Left ventricle myocardium inferior (tissue), 1 donor: ENCODE measurements around the gene CNTN4. TPM values are rescaled to one million over a fixed set of nuclear protein-coding genes. Genes with fewer than 3 reads are reported as not detected.

Source experiments
- DNase-seq: peaks from one replicate; pipeline ENCODE4 v3.0.0-alpha.2; 2020
- H3K27ac ChIP-seq: fragments of 200-600 bp; replicated peaks from 2 replicates; pipeline ENCODE4 v1.8.0; 2021
- H3K27me3 ChIP-seq: fragments of 200-600 bp; 2 replicates; pipeline ENCODE4 v1.8.0; 2021; ENCODE audit warnings: low read depth
- H3K36me3 ChIP-seq: fragments of 200-600 bp; 2 replicates; pipeline ENCODE4 v1.8.0; 2021
- H3K4me1 ChIP-seq: fragments of 200-600 bp; 2 replicates; pipeline ENCODE4 v1.8.0; 2021
- H3K4me3 ChIP-seq: fragments of 200-600 bp; 2 replicates; pipeline ENCODE4 v1.8.0; 2021; ENCODE audit warnings: mild to moderate bottlenecking, moderate library complexity
- H3K9me3 ChIP-seq: fragments of 200-600 bp; replicated peaks from 2 replicates; pipeline ENCODE4 v1.8.0; 2021
- CTCF ChIP-seq: fragments of 200-600 bp; IDR thresholded peaks from 2 replicates; pipeline ENCODE4 v1.8.0; 2021; ENCODE audit warnings: antibody characterized with exemption, mild to moderate bottlenecking, borderline replicate concordance
- intact Hi-C: fragments of 100-400 bp; cut with micrococcal nuclease; formaldehyde crosslinking; loops from one replicate; pipeline ENCODE4 v1.11.0; 2022
- total RNA-seq: library from RNA; stranded (reverse); fragmentation: NEBNext Ultra II Directional; extraction: Animal tissue kit (Norgen Biotek cat#: 25700); gene quantifications from one replicate; pipeline ENCODE4 v1.2.1, GENCODE V29; 2021
- donor health status: DM: no; HTN: yes; CAD: no; lungs with severe emphysema.

The CNTN4 gene
- total RNA-seq, 1 donor from 2014 or later = 1.2 TPM

- Histone ChIP-seq H3K27me3 (peaks cover 8% of the 10 kb centered on the region), H3K4me1 (no peaks in the 10 kb centered on the region), H3K4me3 (no peak overlapping the region), H3K36me3 (no peaks in the 10 kb centered on the region), H3K27ac (no peak overlapping the region), H3K9me3 (no peaks in the 10 kb centered on the region)
- no peak for DNase-seq
- intact Hi-C loops = no loop called here
- no peak for TF ChIP-seq CTCF
These were observed 824.7 kb downstream of the CNTN4 start for GRCh38 chr3:2923390-2923789.

GRCh38 chr3:2927259-2927658 lies 828.6 kb downstream of the CNTN4 start:
- intact Hi-C loops = no loop called here
- no peak for DNase-seq
- H3K4me3 ChIP-seq = no peak overlapping the region
- TF ChIP-seq CTCF = no peak
- H3K36me3 ChIP-seq = no peaks in the 10 kb centered on the region
- peaks cover 8% of the 10 kb centered on the region for H3K27me3 ChIP-seq
- no peak overlapping the region for H3K27ac ChIP-seq
- H3K9me3 ChIP-seq = peaks cover 2% of the 10 kb centered on the region
- no peaks in the 10 kb centered on the region for H3K4me1 ChIP-seq

- DNase-seq = no peak
- H3K4me3 ChIP-seq = no peak overlapping the region
- intact Hi-C loops = no loop called here
- peaks cover 7% of the 10 kb centered on the region for H3K9me3 ChIP-seq
- no peaks in the 10 kb centered on the region for H3K4me1 ChIP-seq
- H3K36me3 ChIP-seq = no peaks in the 10 kb centered on the region
- no peaks in the 10 kb centered on the region for H3K27me3 ChIP-seq
- H3K27ac ChIP-seq = no peak overlapping the region
- TF ChIP-seq CTCF = no peak
These were observed 830.9 kb downstream of the CNTN4 start for GRCh38 chr3:2929574-2929973.

GRCh38 chr3:2931265-2931664 lies 832.6 kb downstream of the CNTN4 start:
- Histone ChIP-seq H3K27ac (no peak overlapping the region), H3K27me3 (no peaks in the 10 kb centered on the region), H3K9me3 (peaks cover 7% of the 10 kb centered on the region), H3K4me3 (no peak overlapping the region), H3K36me3 (no peaks in the 10 kb centered on the region), H3K4me1 (no peaks in the 10 kb centered on the region)
- TF ChIP-seq CTCF = no peak
- DNase-seq = no peak
- intact Hi-C loops = no loop called here

- Histone ChIP-seq H3K4me1 (no peaks in the 10 kb centered on the region), H3K27ac (no peak overlapping the region), H3K9me3 (peaks cover 7% of the 10 kb centered on the region), H3K36me3 (no peaks in the 10 kb centered on the region), H3K4me3 (no peak overlapping the region), H3K27me3 (peaks cover 5% of the 10 kb centered on the region)
- TF ChIP-seq CTCF = no peak
- intact Hi-C loops = no loop called here
- DNase-seq = no peak
These were observed 835.9 kb downstream of the CNTN4 start for GRCh38 chr3:2934541-2934940.

- H3K27me3 ChIP-seq = peaks cover 15% of the 10 kb centered on the region
- intact Hi-C loops = no loop called here
- H3K4me3 ChIP-seq = no peak overlapping the region
- TF ChIP-seq CTCF = no peak
- DNase-seq = no peak
- no peaks in the 10 kb centered on the region for H3K4me1 ChIP-seq
- H3K9me3 ChIP-seq = peaks cover 7% of the 10 kb centered on the region
- H3K27ac ChIP-seq = no peak overlapping the region
- H3K36me3 ChIP-seq = no peaks in the 10 kb centered on the region
These were observed 838.4 kb downstream of the CNTN4 start for GRCh38 chr3:2937055-2937454.
